Stomach (tissue), 9 donors: ENCODE measurements around the gene PIK3R2. TPM values are rescaled to one million over a fixed set of nuclear protein-coding genes. Genes with fewer than 3 reads are reported as not detected.

Source experiments
- DNase-seq, 2 donors: peaks; one replicate each; pipeline versions ENCODE4 v3.0.0 to v3.0.0-alpha.2; 2013 to 2019
- H3K27ac ChIP-seq, 5 donors: fragments of 200-600 bp in 4 of 5; sonication (generic) in 4 of 5; one replicate each; pipeline ENCODE4 v1.5.1; 2013 to 2019; ENCODE audit warnings: mild to moderate bottlenecking in 1 of 5, moderate library complexity in 1 of 5
- H3K27me3 ChIP-seq, 3 donors: fragments of 200-600 bp; sonication (generic); one replicate each; pipeline ENCODE4 v1.5.1; 2017 to 2019; ENCODE audit warnings: mixed run types in 1 of 3
- H3K36me3 ChIP-seq, 4 donors: fragments of 200-600 bp; sonication (generic); 1 replicate in 3 of 4; 2 replicates in 1 of 4; pipeline ENCODE4 v1.5.1; 2016 to 2019
- H3K4me1 ChIP-seq, 4 donors: fragments of 200-600 bp; sonication (generic); one replicate each; pipeline ENCODE4 v1.5.1; 2016 to 2019
- H3K4me3 ChIP-seq, 4 donors: fragments of 200-600 bp; sonication (generic) in 3 of 4; one replicate each; pipeline ENCODE4 v1.5.1; 2016 to 2019; ENCODE audit warnings: mild to moderate bottlenecking in 1 of 4
- H3K9me3 ChIP-seq, 4 donors: fragments of 200-600 bp; sonication (generic); one replicate each; pipeline ENCODE4 v1.5.1; 2016 to 2019
- CTCF ChIP-seq, 7 experiments: fragments of 450-650 bp in 4 of 7; fragments of 200-600 bp in 3 of 7; sonication (generic) in 3 of 7; IDR thresholded peaks; one replicate each; pipeline ENCODE4 v1.5.1; 2016 to 2019; ENCODE audit warnings: antibody characterized with exemption in 7 of 7, control low read depth in 2 of 7, mild to moderate bottlenecking in 1 of 7
- EP300 ChIP-seq: sonication (generic); formaldehyde crosslinking; IDR thresholded peaks from one replicate; pipeline ENCODE4 v1.6.1; 2017; ENCODE audit warnings: antibody characterized with exemption
- POLR2A ChIP-seq, 4 donors: fragments of 450-650 bp; IDR thresholded peaks; one replicate each; pipeline ENCODE4 v1.6.1; 2016; ENCODE audit warnings: antibody characterized with exemption in 4 of 4, control low read depth in 2 of 4, mild to moderate bottlenecking in 1 of 4, moderate library complexity in 1 of 4
- POLR2AphosphoS5 ChIP-seq, 3 donors: sonication (generic); formaldehyde crosslinking; IDR thresholded peaks; one replicate each; pipeline ENCODE4 v1.6.1; 2016; ENCODE audit warnings: antibody characterized with exemption in 3 of 3
- WGBS, 5 donors: extraction: QIAGEN DNeasy Blood & Tissue Kit in 3 of 5; methylation state at CpG; one replicate each; pipeline versions ENCODE4 v1.1.5 to v1.1.7; 2013 to 2018; 5-methylcytosine and 5-hydroxymethylcytosine counted together
- intact Hi-C: fragments of 100-400 bp; cut with DNase I; formaldehyde crosslinking; loops from one replicate; pipeline ENCODE4 v1.15.1; 2023; ENCODE audit warnings: low total_unique reads
- polyA plus RNA-seq, 3 donors: library from polyadenylated mRNA; stranded (reverse); fragments of 200-250 nt; gene quantifications; one replicate each; pipeline ENCODE4 v1.2.3, GENCODE V29; 2013
- total RNA-seq, 5 donors: library from RNA; depleted of rRNA; stranded (reverse); fragments of >200 nt; gene quantifications; one replicate each; pipeline versions ENCODE4 v1.1.0 to v1.2.3, GENCODE V29; 2014 to 2016
- donor health status: healthy with polysubstance abuse.
- donor health status: Bipolar disorder and iron deficiency.
- donor health status: healthy.

Gene PIK3R2
- total and polyA plus RNA-seq, 8 donors: 2.0 to 490 (median 10.0) TPM

- TF ChIP-seq POLR2AphosphoS5 (IDR thresholded peaks at IDR 0.05): no peak
- TF ChIP-seq CTCF (IDR thresholded peaks at IDR 0.05): peak in 5 of 7 experiments; percentile 43 to 78 (median 68)
- H3K27me3 ChIP-seq: no peaks in the 10 kb centered on the region
- H3K4me3 ChIP-seq: no peak overlapping the region
- peak; percentile 59 to 72 for DNase-seq
- peak overlapping the region in 1 of 5 donors; percentile 25 for H3K27ac ChIP-seq
- H3K9me3 ChIP-seq: no peaks in the 10 kb centered on the region
- WGBS, 5 donors: 66 to 70% (median 67%) methylated on average over 14 of the region's 14 CpGs
- intact Hi-C loops: loop anchor here (10.0 kb wide), 1 partner anchor 53 kb away; no protein-coding TSS in a partner anchor
- H3K4me1 ChIP-seq: peaks cover under 1 to 21% (median 7%) of the 10 kb centered on the region in 4 donors
- peaks cover 48 to 74% (median 68%) of the 10 kb centered on the region in 4 donors for H3K36me3 ChIP-seq
These were observed 15.1 kb downstream of the PIK3R2 start for GRCh38 chr19:18167975-18168645.

GRCh38 chr19:18168673-18169381 is 15.9 kb downstream of the PIK3R2 start:
- no peak for DNase-seq
- Histone ChIP-seq H3K9me3 (no peaks in the 10 kb centered on the region), H3K4me3 (no peak overlapping the region), H3K36me3 (peaks cover 43 to 67% (median 61%) of the 10 kb centered on the region in 4 donors), H3K27me3 (no peaks in the 10 kb centered on the region), H3K27ac (peak overlapping the region in 1 of 5 donors; percentile 89), H3K4me1 (peaks cover 6 to 27% (median 13%) of the 10 kb centered on the region in 4 donors)
- TF ChIP-seq POLR2AphosphoS5 (IDR thresholded peaks at IDR 0.05) (no peak), EP300 (no peak), CTCF (IDR thresholded peaks at IDR 0.05) (no peak)
- intact Hi-C loops: loop anchor here (10.0 kb wide), 1 partner anchor 54 kb away; no protein-coding TSS in a partner anchor
- 92 to 97% (median 95%) methylated on average over 34 to 66 of the region's 66 CpGs for WGBS, 5 donors

- TF ChIP-seq POLR2AphosphoS5 (IDR thresholded peaks at IDR 0.05): peak in 1 of 3 donors; percentile 20
- TF ChIP-seq POLR2A (IDR thresholded peaks at IDR 0.05): no peak
- intact Hi-C loops: no loop called here
- WGBS, 5 donors: 58 to 63% (median 62%) methylated on average over 13 to 16 of the region's 16 CpGs
- H3K27me3 ChIP-seq: no peaks in the 10 kb centered on the region
- peak overlapping the region; percentile 5 to 89 (median 82) for H3K27ac ChIP-seq
- DNase-seq: peak in 1 of 2 donors; percentile 49
- peaks cover 34 to 48% (median 44%) of the 10 kb centered on the region in 4 donors for H3K36me3 ChIP-seq
- H3K9me3 ChIP-seq: no peaks in the 10 kb centered on the region
- H3K4me1 ChIP-seq: peaks cover 16 to 46% (median 29%) of the 10 kb centered on the region in 4 donors
- no peak overlapping the region for H3K4me3 ChIP-seq
These were observed 17.8 kb downstream of the PIK3R2 start for GRCh38 chr19:18170714-18171255.

GRCh38 chr19:18171605-18172327 is 18.8 kb downstream of the PIK3R2 start:
- Histone ChIP-seq H3K4me3 (no peak overlapping the region), H3K27ac (peak overlapping the region in 3 of 5 donors; percentile 82 to 89 (median 89)), H3K27me3 (no peaks in the 10 kb centered on the region), H3K36me3 (peaks cover 25 to 47% (median 37%) of the 10 kb centered on the region in 4 donors), H3K9me3 (no peaks in the 10 kb centered on the region), H3K4me1 (peaks cover 16 to 54% (median 30%) of the 10 kb centered on the region in 4 donors)
- TF ChIP-seq POLR2AphosphoS5 (IDR thresholded peaks at IDR 0.05) (no peak), EP300 (no peak), POLR2A (IDR thresholded peaks at IDR 0.05) (no peak), CTCF (IDR thresholded peaks at IDR 0.05) (no peak)
- intact Hi-C loops: no loop called here
- WGBS, 5 donors: 79 to 90% (median 86%) methylated on average over 8 of the region's 8 CpGs
- no peak for DNase-seq
